GM18951 (cell line): ENCODE data around the gene CMTM4.
A peak's percentile ranks its signal among the peaks of the same experiment; 100 is the strongest.

Source experiments
- POLR2A ChIP-seq: IDR thresholded peaks from 4 replicates; pipeline ENCODE4 v1.6.1; 2011; ENCODE audit warnings: mild to moderate bottlenecking; ENCODE audit not compliant: insufficient read length, insufficient read depth; ENCODE audit errors: extremely low read depth
- in situ Hi-C: fragments of 300-500 bp; cut with MboI; formaldehyde crosslinking; loops from one replicate; pipeline ENCODE4 v1.12.0; 2022; ENCODE audit warnings: low sequenced_read_pairs, mixed read lengths, inconsistent platforms; ENCODE audit not compliant: unreplicated experiment

CMTM4 gene

GRCh38 chr16:66604376-66605176 is 92.0 kb downstream of the CMTM4 start, which contains the start of gene CMTM3:
Gene CMTM3 (plus strand): TSS chr16:66604704. CDS start chr16:66604806, 102 bp downstream.
- in situ Hi-C loops = no loop called here
- TF ChIP-seq POLR2A = peak; percentile 7

GRCh38 chr16:66603537-66604375 is 92.8 kb downstream of the CMTM4 start:
- TF ChIP-seq POLR2A = peak; percentile 20
- in situ Hi-C loops = no loop called here

- in situ Hi-C loops = no loop called here
- TF ChIP-seq POLR2A = no peak
These were observed 95.1 kb downstream of the CMTM4 start for GRCh38 chr16:66601471-66601870.

GRCh38 chr16:66600477-66600876 is 96.1 kb downstream of the CMTM4 start:
- in situ Hi-C loops = no loop called here
- TF ChIP-seq POLR2A = no peak

- in situ Hi-C loops = loop anchor here (10.0 kb wide), 1 partner anchor 185 kb away; no protein-coding TSS in a partner anchor
- TF ChIP-seq POLR2A = no peak
These were observed 96.8 kb downstream of the CMTM4 start for GRCh38 chr16:66599726-66600125.

- in situ Hi-C loops = loop anchor here (10.0 kb wide), 1 partner anchor 183 kb away; no protein-coding TSS in a partner anchor
- TF ChIP-seq POLR2A = no peak
These were observed 98.4 kb downstream of the CMTM4 start for GRCh38 chr16:66598111-66598510.

GRCh38 chr16:66596986-66597848 is 99.3 kb downstream of the CMTM4 start:
- in situ Hi-C loops = loop anchor here (10.0 kb wide), 1 partner anchor 182 kb away; no protein-coding TSS in a partner anchor
- TF ChIP-seq POLR2A = no peak

- in situ Hi-C loops = loop anchor here (10.0 kb wide), 1 partner anchor 182 kb away; no protein-coding TSS in a partner anchor
These were observed 100.0 kb downstream of the CMTM4 start for GRCh38 chr16:66596559-66596958.

GRCh38 chr16:66594739-66595138 is 101.8 kb downstream of the CMTM4 start:
- in situ Hi-C loops = loop anchor here (10.0 kb wide), 1 partner anchor 180 kb away; no protein-coding TSS in a partner anchor
- no peak for TF ChIP-seq POLR2A

GRCh38 chr16:66592814-66593213 is 103.7 kb downstream of the CMTM4 start:
- TF ChIP-seq POLR2A = no peak
- in situ Hi-C loops = loop anchor here (10.0 kb wide), 1 partner anchor 178 kb away; no protein-coding TSS in a partner anchor

- TF ChIP-seq POLR2A = no peak
- in situ Hi-C loops = loop anchor here (10.0 kb wide), 1 partner anchor 177 kb away; no protein-coding TSS in a partner anchor
These were observed 104.3 kb downstream of the CMTM4 start for GRCh38 chr16:66592241-66592640.

GRCh38 chr16:66591018-66591417 is 105.5 kb downstream of the CMTM4 start:
- TF ChIP-seq POLR2A = no peak
- in situ Hi-C loops = loop anchor here (10.0 kb wide), 1 partner anchor 176 kb away; no protein-coding TSS in a partner anchor
